ENCODE results near the gene CDHR4.
A peak's percentile ranks its signal among the peaks of the same experiment; 100 is the strongest.
"Not testable (repeated sequence)": the region's sequence is repeated elsewhere in the genome, so short reads cannot be mapped to it uniquely, and the experiment has no call there.

CDHR4 gene

GRCh38 chr3:49799761-49800160 is at the start of gene CDHR4:
TSS of gene CDHR4 (minus strand) at chr3:49799873. CDS start at chr3:49799812, 61 bp downstream.
- no peak for DNase-seq (ENCODE audit: low read depth in 2 of 2)

GRCh38 chr3:49845694-49846093 is 46.0 kb upstream of the CDHR4 start:
- DNase-seq (ENCODE audit: low read depth in 2 of 2), result no peak

GRCh38 chr3:49844464-49845183 is 45.0 kb upstream of the CDHR4 start:
- DNase-seq (ENCODE audit: low read depth in 2 of 2), result no peak

- no peak for DNase-seq (ENCODE audit: low read depth in 2 of 2)
Measured at GRCh38 chr3:49842843-49843517, 43.3 kb upstream of the CDHR4 start.

- DNase-seq (ENCODE audit: low read depth in 2 of 2), result no peak
Measured at GRCh38 chr3:49841806-49842205, 42.1 kb upstream of the CDHR4 start.

GRCh38 chr3:49841126-49841696 is 41.5 kb upstream of the CDHR4 start:
- no peak for DNase-seq (ENCODE audit: low read depth in 2 of 2)

- DNase-seq (ENCODE audit: low read depth in 2 of 2), result no peak
Measured at GRCh38 chr3:49840388-49840787, 40.7 kb upstream of the CDHR4 start.

GRCh38 chr3:49839193-49839809 is 39.6 kb upstream of the CDHR4 start:
- peak; percentile 71 to 74 for DNase-seq (ENCODE audit: low read depth in 2 of 2)

GRCh38 chr3:49831341-49831740 is 31.7 kb upstream of the CDHR4 start:
- DNase-seq (ENCODE audit: low read depth in 2 of 2), result no peak

GRCh38 chr3:49826016-49826415 is 26.3 kb upstream of the CDHR4 start:
- DNase-seq (ENCODE audit: low read depth in 2 of 2), result no peak

- DNase-seq (ENCODE audit: low read depth in 2 of 2), result not testable (repeated sequence)
Measured at GRCh38 chr3:49823131-49823530, 23.5 kb upstream of the CDHR4 start.

- no peak for DNase-seq (ENCODE audit: low read depth in 2 of 2)
Measured at GRCh38 chr3:49813497-49814174, 14.0 kb upstream of the CDHR4 start, which contains the start of gene UBA7. TSS of gene UBA7 (minus strand) at chr3:49813953. CDS start at chr3:49813787, 166 bp downstream.

- DNase-seq (ENCODE audit: low read depth in 2 of 2), result no peak
Measured at GRCh38 chr3:49812916-49813496, 13.3 kb upstream of the CDHR4 start.

- no peak for DNase-seq (ENCODE audit: low read depth in 2 of 2)
Measured at GRCh38 chr3:49807431-49808114, 7.9 kb upstream of the CDHR4 start.

GRCh38 chr3:49806850-49807249 is 7.2 kb upstream of the CDHR4 start:
- DNase-seq (ENCODE audit: low read depth in 2 of 2), result no peak

- DNase-seq (ENCODE audit: low read depth in 2 of 2), result no peak
Measured at GRCh38 chr3:49805897-49806701, 6.4 kb upstream of the CDHR4 start.

- DNase-seq (ENCODE audit: low read depth in 2 of 2), result no peak
Measured at GRCh38 chr3:49805367-49805782, 5.7 kb upstream of the CDHR4 start.

GRCh38 chr3:49804141-49805041 is 4.7 kb upstream of the CDHR4 start:
- no peak for DNase-seq (ENCODE audit: low read depth in 2 of 2)
